Measurements from ENCODE around the gene CSPG5.

Gene CSPG5

DNA sequence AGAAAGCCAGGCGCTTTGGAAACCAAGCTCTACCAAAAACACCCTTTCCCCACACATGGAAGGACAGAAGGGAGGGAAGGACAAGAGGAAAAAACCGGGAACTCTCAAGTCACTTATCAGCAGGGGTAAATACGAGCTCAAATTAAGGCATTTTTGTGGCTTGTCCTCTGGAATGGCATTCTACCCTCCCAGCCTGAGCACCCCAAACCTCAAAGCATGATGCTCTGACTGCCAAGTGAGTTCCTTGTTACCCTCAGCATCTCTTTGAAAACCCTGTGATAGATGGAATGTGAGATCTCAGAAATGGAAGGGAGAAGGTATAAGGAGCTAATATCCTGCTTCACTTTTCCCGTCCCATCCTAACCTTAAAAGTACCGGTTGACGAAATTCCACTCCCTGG is 8.1 kb upstream of the CSPG5 start:
- no peak for DNase-seq

DNA sequence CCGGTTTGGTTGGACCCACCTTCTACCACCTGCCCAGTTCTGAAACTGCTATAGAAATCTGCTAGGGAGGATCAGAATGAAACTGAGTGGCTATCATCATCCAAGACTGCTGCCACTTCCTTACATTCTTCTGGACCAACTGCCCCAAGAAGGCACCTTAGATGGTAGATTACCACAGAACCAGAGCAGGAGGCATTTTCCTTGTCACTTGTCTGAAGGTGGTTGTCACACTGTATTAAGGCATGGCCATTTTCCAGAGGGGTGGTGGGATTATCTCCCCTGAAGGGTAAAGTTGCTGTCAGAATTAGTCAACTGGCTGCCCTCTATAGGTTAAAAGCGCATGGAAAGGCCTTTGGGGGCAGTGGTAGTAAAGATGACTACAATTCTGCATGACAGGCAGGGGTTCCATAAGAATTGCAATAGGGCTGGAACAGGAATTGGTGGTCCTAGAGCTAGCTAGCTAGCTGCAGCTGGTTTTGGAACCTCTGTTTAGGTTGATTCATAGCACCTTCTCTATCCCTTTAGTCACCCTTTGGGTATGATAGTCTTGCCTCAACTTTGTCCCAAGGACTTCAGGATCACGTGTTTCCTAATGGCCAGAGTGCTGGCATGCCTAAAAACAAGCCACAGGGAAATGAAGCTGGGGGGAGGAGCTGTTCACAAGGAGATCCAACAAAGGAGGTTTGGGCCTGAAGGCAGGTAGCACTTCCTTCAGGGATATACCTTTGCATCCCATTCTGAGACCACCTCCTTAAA is 4.8 kb upstream of the CSPG5 start:
- no peak for DNase-seq

GRCh38 chr3:47581835-47582234 is 3.2 kb upstream of the CSPG5 start:
- DNase-seq, result no peak

DNA sequence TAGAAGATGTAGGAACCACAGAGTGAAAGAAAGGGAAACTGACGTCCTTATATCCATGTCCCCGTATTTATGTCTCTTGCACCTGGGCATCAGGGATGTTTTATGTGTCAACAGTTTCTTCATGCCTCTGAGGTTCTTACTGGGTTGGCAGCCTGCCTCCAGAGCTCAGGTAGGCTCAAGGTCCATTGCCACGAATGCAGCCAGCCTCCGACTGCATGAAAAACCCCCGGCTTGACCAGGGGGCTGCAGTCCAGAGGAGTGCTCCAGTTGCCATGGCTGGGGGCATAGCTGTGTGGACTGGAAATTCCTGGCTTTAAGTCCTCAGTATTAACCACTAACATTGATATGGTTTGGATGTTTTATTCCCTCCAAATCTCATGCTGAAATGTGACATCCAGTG is 2.8 kb upstream of the CSPG5 start:
- no peak for DNase-seq

GRCh38 chr3:47580481-47580880 is 1.8 kb upstream of the CSPG5 start:
- no peak for DNase-seq

DNA sequence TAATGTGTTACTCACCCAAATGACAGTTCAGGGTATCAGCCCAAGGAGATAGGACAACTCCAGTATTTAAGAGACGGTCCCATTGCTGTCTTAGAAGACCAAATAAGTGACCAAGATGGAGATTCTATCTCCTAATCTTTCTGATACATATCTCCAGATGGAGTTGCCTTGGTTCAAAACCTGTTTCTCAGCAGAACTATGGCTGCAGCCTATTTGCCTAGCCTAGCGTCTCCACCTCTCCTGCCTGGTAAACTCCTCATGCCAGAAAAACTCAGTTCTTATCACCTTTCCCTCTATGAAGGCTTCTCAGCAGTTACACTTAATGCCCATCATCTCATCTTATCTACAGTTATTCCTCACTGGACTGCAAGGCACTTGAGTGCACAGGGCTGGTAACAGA is 1.2 kb upstream of the CSPG5 start:
- no peak for DNase-seq

DNA sequence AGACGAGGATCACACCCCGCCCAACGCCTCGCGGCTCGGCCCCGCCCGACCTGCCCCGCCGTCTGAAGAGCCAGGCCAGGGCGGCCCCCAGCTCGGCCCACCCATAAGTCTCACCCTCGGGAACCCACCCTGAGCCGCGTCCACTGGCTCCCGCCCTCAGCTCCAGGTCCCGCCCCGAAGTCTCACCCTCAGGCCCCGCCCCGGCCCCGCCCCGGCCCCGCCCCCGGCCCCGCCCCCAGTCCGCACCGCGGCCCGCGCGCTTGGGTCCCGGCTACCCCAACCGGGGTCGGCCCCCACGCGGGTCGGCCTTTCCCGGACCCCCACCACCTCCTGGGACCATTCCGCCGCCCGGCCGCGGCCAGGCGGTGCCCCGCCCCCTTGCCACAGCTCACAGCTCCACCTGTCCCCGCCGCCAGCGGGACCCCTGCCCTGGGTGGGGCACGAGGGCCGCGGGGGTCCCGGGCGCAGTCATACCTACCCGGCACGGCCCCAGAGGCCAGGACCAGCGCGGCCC is 489 bp downstream of the CSPG5 start:
- DNase-seq, result no peak

DNA sequence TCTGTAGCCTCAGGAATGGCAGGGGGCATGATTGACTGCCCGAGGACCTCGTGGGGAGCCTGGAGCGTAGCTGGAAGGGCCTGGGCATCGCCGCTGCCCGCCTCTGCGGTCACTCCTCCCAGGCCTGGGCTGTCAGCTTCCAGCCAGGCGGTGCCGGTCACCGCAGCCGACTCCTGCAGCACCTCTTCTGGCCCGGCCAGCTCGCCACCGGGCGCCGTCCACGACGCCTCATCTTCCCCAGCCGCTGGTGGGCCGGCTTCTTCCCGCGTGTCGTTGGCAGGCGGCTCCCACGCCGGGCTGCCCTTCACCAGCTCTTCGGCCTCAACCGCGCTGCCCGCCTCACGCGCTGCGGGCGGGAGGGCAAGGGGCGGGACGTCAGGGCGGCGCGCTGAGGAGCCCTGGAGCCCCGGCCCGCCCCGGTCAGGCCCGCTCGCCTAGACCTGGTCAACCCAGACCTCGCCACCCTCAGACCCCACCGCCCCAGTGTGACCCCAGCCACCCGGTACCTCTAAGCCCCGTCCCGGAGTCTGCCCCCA is 1.0 kb downstream of the CSPG5 start:
- DNase-seq, result no peak

DNA sequence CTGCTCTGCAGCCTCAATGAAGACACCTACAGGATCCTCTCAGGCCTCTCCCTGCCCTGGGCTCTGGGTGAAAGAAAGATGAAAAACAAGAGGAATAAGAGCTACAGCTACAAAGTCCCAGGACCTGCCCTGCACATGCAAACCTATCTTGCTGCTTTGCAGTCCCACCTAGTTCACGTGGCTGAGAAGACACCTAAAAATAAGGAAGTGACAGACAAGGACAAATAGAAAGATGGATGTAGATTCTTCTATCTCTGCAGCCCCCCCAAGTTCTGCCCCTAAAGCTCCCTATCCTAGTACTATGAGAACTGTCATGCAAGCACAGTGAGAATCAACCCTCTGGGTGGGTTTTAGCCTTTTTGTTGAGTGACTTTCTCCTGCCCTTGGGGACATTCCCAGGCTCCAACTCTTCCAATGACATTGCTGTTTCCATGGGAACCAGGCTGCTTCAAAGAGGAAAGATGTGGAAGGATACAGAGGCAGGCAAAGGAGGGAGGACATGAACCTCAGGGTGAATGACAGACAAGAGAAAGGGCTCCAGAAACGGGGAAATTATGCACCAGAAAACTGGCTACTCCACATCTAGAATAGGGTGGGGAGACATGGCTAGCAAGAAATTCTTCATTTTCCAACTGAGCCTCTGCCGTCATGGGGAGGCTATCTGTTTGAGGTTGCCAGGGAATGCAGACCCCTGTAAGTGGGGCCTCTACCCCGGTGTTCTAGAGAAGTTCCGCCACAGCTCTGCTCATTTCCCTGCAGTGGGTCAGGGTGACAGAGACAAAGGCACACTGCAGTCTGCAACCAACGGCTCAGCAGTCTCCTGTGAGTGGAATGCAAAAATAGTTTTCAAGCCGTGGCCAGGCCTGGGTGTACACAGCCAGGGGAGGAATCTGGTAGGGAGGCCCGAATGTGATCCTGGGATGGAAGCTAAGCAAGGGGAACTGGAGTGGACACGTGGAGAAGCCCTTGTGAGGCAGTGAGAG is 5.2 kb downstream of the CSPG5 start:
- no peak for DNase-seq

DNA sequence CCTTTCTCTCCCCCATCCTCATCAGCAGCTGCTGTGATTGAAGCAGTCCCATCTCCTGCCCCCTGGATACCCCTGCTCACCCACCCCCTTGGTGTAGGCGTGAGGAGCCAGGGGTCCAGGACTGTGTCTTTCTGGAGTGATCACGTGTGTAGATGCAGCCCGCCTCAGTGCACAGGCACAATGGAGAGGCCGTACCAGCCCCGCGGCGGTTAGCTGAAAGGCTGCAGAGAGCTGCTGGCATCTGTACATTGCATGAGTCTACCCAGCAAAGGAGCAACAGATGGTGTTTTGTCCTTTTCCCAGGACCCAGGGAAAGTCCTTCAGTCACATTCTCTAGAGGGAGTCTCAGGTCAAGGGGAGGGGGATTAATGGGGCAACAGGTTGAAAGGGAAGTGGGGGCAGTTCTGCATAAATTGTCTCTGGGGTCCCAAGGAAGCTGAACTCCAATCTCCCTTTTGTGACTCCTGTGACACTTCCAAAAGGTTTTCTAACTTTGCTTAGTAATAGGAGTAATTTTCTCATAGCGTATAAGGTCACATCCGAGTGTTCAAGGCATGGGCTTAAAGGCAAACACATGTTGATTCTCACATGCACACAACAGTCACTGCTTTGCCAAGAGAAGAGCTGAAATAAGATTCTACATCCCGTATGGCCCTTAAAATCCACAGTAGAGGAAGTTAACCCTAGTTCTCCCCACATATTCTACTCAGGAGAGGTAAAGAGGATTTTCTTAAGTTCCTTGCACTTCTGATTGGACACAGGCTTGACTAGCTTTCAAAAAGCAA is 7.1 kb downstream of the CSPG5 start:
- DNase-seq, result no peak

GRCh38 chr3:47568901-47569300 is 9.8 kb downstream of the CSPG5 start:
- no peak for DNase-seq

DNA sequence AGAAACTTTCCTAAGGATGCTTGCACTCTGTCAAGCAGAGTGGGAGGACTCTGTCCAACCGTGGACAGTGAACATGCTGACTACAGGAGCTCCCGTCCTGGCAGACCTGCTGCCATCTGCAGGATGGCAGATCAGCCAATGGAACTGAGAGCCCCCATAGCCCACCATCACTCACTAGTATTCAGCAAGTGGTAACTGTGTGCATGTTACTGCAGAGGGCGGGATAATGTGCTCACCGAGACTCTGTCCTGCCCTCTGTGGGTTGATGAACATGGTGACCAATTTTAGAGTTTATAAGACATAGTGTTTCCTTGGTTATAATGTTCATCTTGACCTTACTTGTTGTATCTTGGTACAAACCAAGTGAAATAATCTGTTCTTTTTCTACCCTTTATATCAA is 11.5 kb downstream of the CSPG5 start:
- DNase-seq, result no peak

- DNase-seq, result no peak
These were observed 12.0 kb downstream of the CSPG5 start for GRCh38 chr3:47566667-47567066.

GRCh38 chr3:47565734-47566550 is 12.7 kb downstream of the CSPG5 start:
- DNase-seq, result no peak

- DNase-seq, result no peak
These were observed 22.3 kb downstream of the CSPG5 start for GRCh38 chr3:47556351-47556750.

GRCh38 chr3:47554335-47554734 is 24.3 kb downstream of the CSPG5 start:
- no peak for DNase-seq

DNA sequence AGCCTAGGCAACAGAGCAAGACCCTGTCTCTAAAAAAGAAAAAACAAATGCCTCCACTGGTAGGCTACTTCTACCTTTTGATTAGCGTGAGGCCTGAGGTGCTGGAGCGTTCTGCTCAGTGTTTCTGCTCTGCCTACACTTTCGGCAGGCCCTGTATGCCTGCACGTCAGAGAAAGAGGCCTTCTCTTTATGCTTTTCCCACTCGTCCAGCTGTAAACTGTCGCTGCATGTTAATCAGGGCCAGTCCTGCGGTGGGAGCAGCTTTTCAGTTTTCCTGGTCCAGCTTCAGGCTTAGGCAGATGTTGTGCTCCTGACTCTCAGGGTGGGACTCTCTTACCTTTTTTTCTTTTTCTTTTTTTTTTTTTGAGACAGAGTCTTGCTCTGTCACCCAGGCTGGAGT is 25.3 kb downstream of the CSPG5 start:
- no peak for DNase-seq

DNA sequence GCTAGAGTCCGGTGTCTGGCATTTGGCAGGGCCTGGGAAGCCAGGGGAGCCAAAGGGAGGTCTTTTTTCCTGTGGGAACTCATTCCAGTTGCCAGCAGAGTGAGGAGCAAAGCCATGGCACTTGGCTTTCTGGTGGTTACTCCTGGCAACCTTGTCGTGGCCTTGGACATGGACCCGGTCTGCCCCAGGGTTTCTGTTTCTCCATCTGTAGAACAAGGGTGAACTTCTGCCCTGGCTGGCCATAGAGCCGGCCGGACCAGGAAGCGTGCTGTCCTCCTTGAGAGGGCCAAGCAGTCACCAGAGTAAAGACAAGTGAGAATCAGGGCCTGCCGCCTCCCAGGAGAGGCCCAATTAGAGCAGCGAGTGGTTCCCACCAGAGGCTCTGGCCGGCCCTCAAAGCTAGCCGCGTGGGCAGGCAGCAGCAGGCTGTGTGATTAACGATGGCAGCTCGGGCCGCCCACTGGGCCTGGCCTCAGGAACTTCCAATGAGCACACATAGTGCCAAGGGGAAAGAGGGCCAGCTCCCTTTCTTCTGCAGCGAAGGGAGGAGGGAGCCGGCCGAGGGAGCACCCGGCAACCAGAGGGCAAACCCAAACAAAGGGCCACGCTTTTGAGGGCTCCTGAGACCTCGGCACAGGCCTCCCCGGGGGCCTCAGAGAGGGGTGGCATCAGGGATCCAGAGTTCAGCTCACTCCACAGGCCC is 36.0 kb downstream of the CSPG5 start:
- no peak for DNase-seq

DNA sequence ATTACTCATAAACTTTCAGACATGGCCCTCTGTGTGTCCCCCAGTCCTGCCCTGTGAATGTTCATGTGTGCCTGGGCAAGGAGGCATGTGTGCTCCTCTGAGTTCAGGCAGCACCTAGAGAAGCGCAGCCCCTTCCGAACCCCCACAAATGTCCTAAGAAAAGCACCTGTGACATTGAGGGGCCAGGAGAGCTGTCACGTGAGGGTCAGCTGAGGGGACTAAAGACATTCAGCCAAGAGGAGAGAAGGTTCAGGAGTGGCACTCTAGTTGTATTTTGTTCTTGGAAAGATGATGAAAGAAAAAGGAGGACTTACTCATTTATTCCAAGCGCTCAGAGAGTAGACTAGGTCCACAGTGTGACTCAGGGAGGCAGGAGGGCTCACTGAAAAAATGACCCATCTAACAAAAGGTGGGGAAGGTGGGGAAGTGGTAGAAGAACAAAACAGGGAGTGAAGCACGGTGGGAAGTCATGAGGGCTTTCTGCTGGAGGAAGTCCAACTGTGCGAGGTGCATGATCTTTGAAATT is 37.0 kb downstream of the CSPG5 start:
- DNase-seq, result no peak

- no peak for DNase-seq
These were observed 38.4 kb downstream of the CSPG5 start for GRCh38 chr3:47540281-47540680.

DNA sequence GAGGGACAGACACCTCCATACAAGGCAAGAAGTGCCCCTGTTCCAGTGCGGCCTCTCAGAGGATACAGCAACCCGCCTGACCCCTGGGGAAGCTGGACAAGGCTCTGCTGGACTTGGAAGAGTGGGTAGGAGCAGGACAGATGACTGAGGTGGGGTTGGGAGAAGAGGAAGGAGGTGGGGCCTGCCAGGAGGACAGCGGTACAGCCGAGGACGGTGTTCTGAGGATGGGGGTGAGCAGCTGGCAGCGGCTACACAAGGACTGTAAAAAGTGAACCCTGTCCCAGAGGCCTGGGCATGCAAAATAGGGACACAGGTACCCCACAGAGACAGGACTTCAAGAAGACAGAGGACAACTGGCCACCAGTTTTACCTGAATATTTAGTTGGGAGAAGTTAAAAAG is 41.7 kb downstream of the CSPG5 start:
- no peak for DNase-seq

Measured in NCI-H446 treated with DMSO at 0.1 percent for 48 hours (cell line).